PC-3 (cell line): Measurements from ENCODE around the gene THAP7. TPM values are rescaled to one million over a fixed set of nuclear protein-coding genes. Genes with fewer than 3 reads are reported as not detected.

Source experiments
- ATAC-seq: fragments of 200-7000 bp; cut with Tn5 transposase; 2 replicates; pipeline ENCODE4 v1.9.1; 2020; ENCODE audit warnings: mild to moderate bottlenecking, moderate library complexity
- BruUV-seq: library from RNA; stranded (reverse); fragments of 400-500 nt; replicated peaks from 2 replicates; lab custom pipeline; 2021; lab: Mats Ljungman, UMichigan
- CTCF ChIA-PET: fragments of 300-600 bp; sonication (Branson Sonifier 250); formaldehyde crosslinking; loops from one replicate; lab custom pipeline; 2022; ENCODE audit warnings: antibody characterized with exemption; lab: Charles Lee
- POLR2A ChIA-PET: fragments of 300-600 bp; sonication (Branson Sonifier 250); formaldehyde crosslinking; loops from one replicate; lab custom pipeline; 2022; ENCODE audit warnings: antibody characterized with exemption; ENCODE audit not compliant: unreplicated experiment; lab: Charles Lee
- DNase-seq: peaks from one replicate; pipeline ENCODE4 v3.0.0-alpha.2; 2015
- H2AFZ ChIP-seq: fragments of 300-600 bp; sonication (generic); 2 replicates; pipeline ENCODE4 v1.6.0; 2016; ENCODE audit warnings: antibody characterized with exemption, low read length
- H3F3A ChIP-seq: fragments of 300-600 bp; sonication (generic); one replicate; pipeline ENCODE4 v1.6.0; 2017; ENCODE audit warnings: antibody characterized with exemption, low read length, control low read depth, mild to moderate bottlenecking; ENCODE audit not compliant: unreplicated experiment
- H3K27ac ChIP-seq: fragments of 300-600 bp; sonication (generic); 2 replicates; pipeline ENCODE4 v1.5.1; 2016; ENCODE audit warnings: mild to moderate bottlenecking, low read length
- H3K27me3 ChIP-seq: fragments of 300-600 bp; sonication (generic); 2 replicates; pipeline ENCODE4 v1.6.1; 2016; ENCODE audit warnings: low read length, mixed read lengths
- H3K36me3 ChIP-seq: fragments of 300-600 bp; sonication (generic); 2 replicates; pipeline ENCODE4 v1.6.1; 2016; ENCODE audit warnings: low read depth, mixed run types, low read length, mixed read lengths
- H3K4me1 ChIP-seq: fragments of 300-600 bp; sonication (generic); 2 replicates; pipeline ENCODE4 v1.5.1; 2016; ENCODE audit warnings: low read length; ENCODE audit not compliant: insufficient read depth
- H3K4me2 ChIP-seq: fragments of 300-600 bp; sonication (generic); 2 replicates; pipeline ENCODE4 v1.6.0; 2016; ENCODE audit warnings: low read length
- H3K4me3 ChIP-seq: fragments of 300-600 bp; sonication (generic); 2 replicates; pipeline ENCODE4 v1.5.1; 2016; ENCODE audit warnings: mild to moderate bottlenecking, low read length, mixed read lengths
- H3K79me2 ChIP-seq: fragments of 300-600 bp; sonication (generic); 2 replicates; pipeline ENCODE4 v1.6.1; 2017; ENCODE audit warnings: low read length, mixed read lengths
- H3K9ac ChIP-seq: fragments of 300-600 bp; sonication (generic); 2 replicates; pipeline ENCODE4 v1.6.0; 2016; ENCODE audit warnings: mild to moderate bottlenecking, low read length
- H3K9me2 ChIP-seq: fragments of 300-600 bp; sonication (generic); replicated peaks from 2 replicates; pipeline ENCODE4 v1.6.1; 2016; ENCODE audit warnings: mixed run types, low read length, mixed read lengths
- H3K9me3 ChIP-seq: fragments of 300-600 bp; sonication (generic); 2 replicates; pipeline ENCODE4 v1.6.1; 2016; ENCODE audit warnings: low read length, mixed read lengths
- H4K20me1 ChIP-seq: fragments of 300-600 bp; sonication (generic); 2 replicates; pipeline ENCODE4 v1.6.1; 2016; ENCODE audit warnings: low read length, mixed read lengths
- EZH2 ChIP-seq: fragments of 300-600 bp; sonication (generic); IDR thresholded peaks from one replicate; pipeline ENCODE4 v1.6.1; 2017; ENCODE audit warnings: antibody characterized with exemption, mild to moderate bottlenecking, low read length; ENCODE audit not compliant: unreplicated experiment
- EZH2phosphoT487 ChIP-seq: fragments of 300-600 bp; sonication (generic); IDR thresholded peaks from 2 replicates; pipeline ENCODE4 v1.6.1; 2018; ENCODE audit warnings: mild to moderate bottlenecking, antibody characterized with exemption, low read length, borderline replicate concordance
- intact Hi-C: fragments of 100-400 bp; cut with micrococcal nuclease; formaldehyde crosslinking; loops from 2 replicates; pipeline ENCODE4 v1.9.0; 2023
- total RNA-seq: library from RNA; depleted of rRNA; stranded (reverse); fragments of >200 nt; gene quantifications from 2 replicates; pipeline ENCODE4 v1.2.3, GENCODE V29; 2014
- TF ChIP-seq, protein P1 (sequence below): fragments of 300-600 bp; sonication (generic); conservative IDR thresholded peaks from 2 replicates; pipeline ENCODE4 v1.5.1; 2017; ENCODE audit warnings: antibody characterized with exemption, low read depth, mild to moderate bottlenecking, low read length

The THAP7 gene
- total RNA-seq, 1 experiment from 2014 or later = 43.0 TPM

DNA sequence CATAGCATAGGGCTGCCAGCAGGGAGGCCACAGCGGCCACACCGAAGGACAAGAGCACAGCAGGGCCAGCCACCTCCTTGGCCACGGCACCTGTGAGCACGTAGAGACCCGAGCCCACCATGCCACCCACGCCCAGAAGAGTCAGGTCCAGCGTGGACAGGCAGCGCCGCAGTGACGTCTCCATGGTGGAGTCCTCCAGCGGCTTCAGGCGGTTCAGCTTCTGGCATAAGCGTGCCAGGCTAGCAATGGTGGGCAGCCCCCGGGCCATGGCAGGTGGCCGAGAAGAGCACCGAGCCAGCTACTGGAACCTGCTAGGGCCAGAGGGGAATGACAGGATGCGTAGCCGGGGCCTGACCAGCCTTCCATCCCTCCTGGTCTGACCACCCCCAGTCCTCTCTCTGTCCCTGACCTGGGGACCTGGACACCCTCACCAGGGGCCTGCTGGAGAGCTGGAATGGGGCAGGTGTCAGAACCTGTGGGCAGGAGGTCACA is 29.7 kb upstream of the THAP7 start:
- no TSS peak for BruUV-seq
- TF ChIP-seq, protein P1, sequence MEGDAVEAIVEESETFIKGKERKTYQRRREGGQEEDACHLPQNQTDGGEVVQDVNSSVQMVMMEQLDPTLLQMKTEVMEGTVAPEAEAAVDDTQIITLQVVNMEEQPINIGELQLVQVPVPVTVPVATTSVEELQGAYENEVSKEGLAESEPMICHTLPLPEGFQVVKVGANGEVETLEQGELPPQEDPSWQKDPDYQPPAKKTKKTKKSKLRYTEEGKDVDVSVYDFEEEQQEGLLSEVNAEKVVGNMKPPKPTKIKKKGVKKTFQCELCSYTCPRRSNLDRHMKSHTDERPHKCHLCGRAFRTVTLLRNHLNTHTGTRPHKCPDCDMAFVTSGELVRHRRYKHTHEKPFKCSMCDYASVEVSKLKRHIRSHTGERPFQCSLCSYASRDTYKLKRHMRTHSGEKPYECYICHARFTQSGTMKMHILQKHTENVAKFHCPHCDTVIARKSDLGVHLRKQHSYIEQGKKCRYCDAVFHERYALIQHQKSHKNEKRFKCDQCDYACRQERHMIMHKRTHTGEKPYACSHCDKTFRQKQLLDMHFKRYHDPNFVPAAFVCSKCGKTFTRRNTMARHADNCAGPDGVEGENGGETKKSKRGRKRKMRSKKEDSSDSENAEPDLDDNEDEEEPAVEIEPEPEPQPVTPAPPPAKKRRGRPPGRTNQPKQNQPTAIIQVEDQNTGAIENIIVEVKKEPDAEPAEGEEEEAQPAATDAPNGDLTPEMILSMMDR = no peak
- no peak for TF ChIP-seq EZH2
- TF ChIP-seq EZH2phosphoT487 = no peak
- DNase-seq (no peak), ATAC-seq (no peak)
- Histone ChIP-seq H3K4me3 (no peak overlapping the region), H3K9me2 (no peaks in the 10 kb centered on the region), H4K20me1 (no peaks in the 10 kb centered on the region), H3K4me2 (no peak overlapping the region), H3K4me1 (no peaks in the 10 kb centered on the region), H2AFZ (no peak overlapping the region), H3K9ac (no peak overlapping the region), H3K27me3 (no peaks in the 10 kb centered on the region), H3F3A (no peaks in the 10 kb centered on the region), H3K36me3 (no peaks in the 10 kb centered on the region), H3K79me2 (no peaks in the 10 kb centered on the region), H3K27ac (no peak overlapping the region), H3K9me3 (no peaks in the 10 kb centered on the region)
- intact Hi-C loops = no loop called here
- ChIA-PET POLR2A (no interaction called here), CTCF (no interaction called here)

DNA sequence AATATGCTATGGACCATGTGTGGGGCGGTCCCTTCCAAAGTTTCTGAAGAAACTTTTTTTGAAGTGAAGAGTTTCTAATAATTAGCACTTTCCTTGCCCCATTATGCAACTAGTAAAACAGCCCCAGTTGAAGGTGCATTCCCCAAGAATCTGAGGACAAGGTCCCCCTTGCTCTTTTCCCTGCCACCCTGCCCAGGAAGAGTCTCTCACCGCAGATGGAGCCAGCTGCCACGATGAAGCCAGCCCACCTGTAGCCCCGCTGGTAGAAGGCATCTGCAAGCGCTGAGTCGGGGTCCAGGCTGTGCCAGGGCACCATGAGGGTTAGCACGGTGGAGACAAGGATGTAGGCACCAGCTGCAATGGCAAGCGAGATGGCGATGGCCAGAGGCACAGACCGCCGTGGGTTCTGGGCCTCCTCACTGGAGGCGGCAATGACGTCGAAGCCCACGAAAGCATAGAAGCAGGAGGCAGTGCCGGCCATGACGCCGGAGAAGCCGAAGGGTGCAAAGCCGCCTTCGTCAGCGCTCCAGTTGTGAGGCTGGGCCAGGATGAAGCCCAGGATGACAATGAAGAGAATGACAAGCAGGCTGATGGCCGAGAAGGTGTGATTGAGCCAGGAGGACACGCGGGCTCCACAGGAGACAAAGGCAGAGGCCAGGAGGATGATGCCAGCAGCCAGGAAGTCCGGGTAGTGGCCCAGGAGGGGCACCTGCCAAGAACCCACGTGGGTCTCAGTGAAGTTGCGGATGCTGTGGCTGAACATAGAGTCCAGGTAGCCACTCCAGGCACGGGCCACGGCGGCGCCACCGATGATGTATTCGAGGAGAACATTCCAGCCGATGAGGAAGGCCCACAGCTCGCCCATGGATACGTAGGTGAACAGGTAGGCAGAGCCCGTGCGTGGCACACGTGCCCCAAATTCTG is 29.0 kb upstream of the THAP7 start:
- no peaks in the 10 kb centered on the region for H4K20me1 ChIP-seq
- no peak overlapping the region for H3K9ac ChIP-seq
- no peaks in the 10 kb centered on the region for H3K36me3 ChIP-seq
- no peaks in the 10 kb centered on the region for H3K27me3 ChIP-seq
- ChIA-PET CTCF (no interaction called here), POLR2A (no interaction called here)
- TF ChIP-seq EZH2 (no peak), EZH2phosphoT487 (no peak)
- TF ChIP-seq, protein P1 = no peak
- intact Hi-C loops = no loop called here
- no peaks in the 10 kb centered on the region for H3F3A ChIP-seq
- no peaks in the 10 kb centered on the region for H3K9me3 ChIP-seq
- no peaks in the 10 kb centered on the region for H3K4me1 ChIP-seq
- DNase-seq (no peak), ATAC-seq (no peak)
- no peak overlapping the region for H3K4me3 ChIP-seq
- no peak overlapping the region for H3K27ac ChIP-seq
- BruUV-seq = no TSS peak
- no peak overlapping the region for H3K4me2 ChIP-seq
- no peak overlapping the region for H2AFZ ChIP-seq
- no peaks in the 10 kb centered on the region for H3K9me2 ChIP-seq
- H3K79me2 ChIP-seq = no peaks in the 10 kb centered on the region

DNA sequence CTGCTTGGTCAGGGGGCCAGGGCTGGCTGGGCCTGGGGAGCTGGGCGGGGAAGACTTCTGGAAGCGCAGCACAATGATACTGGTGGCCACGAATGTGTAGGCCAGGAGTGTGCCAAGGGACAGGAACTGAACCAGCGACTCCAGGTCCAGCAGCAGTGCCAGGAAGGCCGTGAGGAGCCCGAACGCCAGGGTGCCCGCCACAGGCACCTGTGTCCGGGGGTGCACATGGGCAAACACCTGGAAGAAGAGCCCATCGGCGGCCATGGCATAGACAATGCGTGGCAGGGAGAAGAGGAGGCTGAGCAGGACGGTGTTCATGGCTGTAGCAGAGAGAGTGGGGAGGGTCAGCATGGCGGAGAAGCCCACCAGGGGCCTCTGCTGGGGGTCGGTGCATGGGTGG is 28.1 kb upstream of the THAP7 start:
- H3K4me2 ChIP-seq = no peak overlapping the region
- no peaks in the 10 kb centered on the region for H3K79me2 ChIP-seq
- ATAC-seq (no peak), DNase-seq (no peak)
- no peaks in the 10 kb centered on the region for H3K9me3 ChIP-seq
- no peaks in the 10 kb centered on the region for H3F3A ChIP-seq
- no TSS peak for BruUV-seq
- H4K20me1 ChIP-seq = no peaks in the 10 kb centered on the region
- no peak overlapping the region for H3K9ac ChIP-seq
- POLR2A ChIA-PET = no interaction called here
- no peaks in the 10 kb centered on the region for H3K9me2 ChIP-seq
- CTCF ChIA-PET = no interaction called here
- TF ChIP-seq EZH2 (no peak), EZH2phosphoT487 (no peak)
- TF ChIP-seq, protein P1 = no peak
- H3K4me1 ChIP-seq = no peaks in the 10 kb centered on the region
- no peak overlapping the region for H3K4me3 ChIP-seq
- no peak overlapping the region for H3K27ac ChIP-seq
- H2AFZ ChIP-seq = no peak overlapping the region
- no peaks in the 10 kb centered on the region for H3K36me3 ChIP-seq
- intact Hi-C loops = no loop called here
- H3K27me3 ChIP-seq = no peaks in the 10 kb centered on the region
